ENCODE measurements around the gene BOD1L1.

Gene BOD1L1

DNA sequence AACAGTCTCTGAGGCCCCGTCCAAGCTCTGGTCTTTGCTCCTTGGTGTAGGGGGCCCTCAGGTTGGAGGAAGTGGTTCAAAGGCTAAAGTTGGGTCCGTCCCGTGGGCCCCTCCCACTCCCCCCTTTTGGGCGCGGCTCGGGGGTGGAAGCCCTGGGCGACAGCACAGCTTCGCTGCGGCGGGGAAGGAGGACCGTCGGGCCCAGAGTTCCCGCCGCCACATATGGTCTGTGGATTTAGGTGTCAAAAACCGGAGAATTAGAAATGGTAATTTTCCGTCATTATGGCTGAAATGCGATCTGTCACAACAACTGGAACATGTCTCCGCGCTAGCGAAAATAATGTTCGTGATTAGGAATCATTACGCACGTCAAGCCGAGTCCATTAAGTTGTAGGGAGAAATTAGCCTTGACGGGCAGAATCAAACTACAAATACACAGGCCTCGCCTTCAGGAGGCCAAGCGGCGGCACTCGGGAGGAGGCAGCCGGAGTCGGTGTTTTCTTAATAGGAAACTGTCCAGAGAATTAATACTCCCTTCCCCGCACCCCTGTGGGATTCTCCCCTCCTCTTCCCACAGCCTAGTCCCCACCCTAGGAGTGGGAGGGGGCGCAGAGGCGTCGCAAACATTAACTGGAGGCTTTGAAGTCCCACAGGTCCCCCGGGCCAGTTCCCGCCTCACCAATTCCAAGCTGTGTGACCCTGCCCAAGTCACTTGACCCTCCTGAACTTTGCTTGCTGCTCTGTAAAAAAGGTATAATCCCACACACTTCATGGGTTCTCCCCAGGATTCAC is 98.2 kb downstream of the BOD1L1 start:
- H3K4me3 ChIP-seq (ENCODE audit: low read depth, low read length): no peak overlapping the region

DNA sequence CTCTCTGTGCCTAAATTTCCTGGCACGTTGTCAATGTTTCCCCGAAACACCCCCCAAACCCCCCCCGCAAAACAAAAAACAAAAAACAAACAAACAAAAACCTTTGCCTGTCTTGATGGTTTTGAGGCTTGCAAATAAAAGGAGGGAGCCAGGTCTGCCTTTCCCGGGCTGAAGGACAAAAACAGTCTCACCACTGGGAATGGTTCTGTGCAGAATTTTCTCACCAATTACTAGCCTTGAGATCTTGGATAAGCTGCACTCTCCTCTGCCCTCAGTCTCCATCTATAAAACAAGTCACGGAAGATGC is 98.8 kb downstream of the BOD1L1 start:
- no peak overlapping the region for H3K4me3 ChIP-seq (ENCODE audit: low read depth, low read length)
- TF ChIP-seq, protein P1, sequence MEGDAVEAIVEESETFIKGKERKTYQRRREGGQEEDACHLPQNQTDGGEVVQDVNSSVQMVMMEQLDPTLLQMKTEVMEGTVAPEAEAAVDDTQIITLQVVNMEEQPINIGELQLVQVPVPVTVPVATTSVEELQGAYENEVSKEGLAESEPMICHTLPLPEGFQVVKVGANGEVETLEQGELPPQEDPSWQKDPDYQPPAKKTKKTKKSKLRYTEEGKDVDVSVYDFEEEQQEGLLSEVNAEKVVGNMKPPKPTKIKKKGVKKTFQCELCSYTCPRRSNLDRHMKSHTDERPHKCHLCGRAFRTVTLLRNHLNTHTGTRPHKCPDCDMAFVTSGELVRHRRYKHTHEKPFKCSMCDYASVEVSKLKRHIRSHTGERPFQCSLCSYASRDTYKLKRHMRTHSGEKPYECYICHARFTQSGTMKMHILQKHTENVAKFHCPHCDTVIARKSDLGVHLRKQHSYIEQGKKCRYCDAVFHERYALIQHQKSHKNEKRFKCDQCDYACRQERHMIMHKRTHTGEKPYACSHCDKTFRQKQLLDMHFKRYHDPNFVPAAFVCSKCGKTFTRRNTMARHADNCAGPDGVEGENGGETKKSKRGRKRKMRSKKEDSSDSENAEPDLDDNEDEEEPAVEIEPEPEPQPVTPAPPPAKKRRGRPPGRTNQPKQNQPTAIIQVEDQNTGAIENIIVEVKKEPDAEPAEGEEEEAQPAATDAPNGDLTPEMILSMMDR (IDR thresholded peaks at IDR 0.05; ENCODE audit: low read depth, low read length): no peak

More for the DNA sequence above, 98.2 kb downstream of the BOD1L1 start:
- TF ChIP-seq, protein P1 (IDR thresholded peaks at IDR 0.05; ENCODE audit: low read depth, low read length): no peak

DNA sequence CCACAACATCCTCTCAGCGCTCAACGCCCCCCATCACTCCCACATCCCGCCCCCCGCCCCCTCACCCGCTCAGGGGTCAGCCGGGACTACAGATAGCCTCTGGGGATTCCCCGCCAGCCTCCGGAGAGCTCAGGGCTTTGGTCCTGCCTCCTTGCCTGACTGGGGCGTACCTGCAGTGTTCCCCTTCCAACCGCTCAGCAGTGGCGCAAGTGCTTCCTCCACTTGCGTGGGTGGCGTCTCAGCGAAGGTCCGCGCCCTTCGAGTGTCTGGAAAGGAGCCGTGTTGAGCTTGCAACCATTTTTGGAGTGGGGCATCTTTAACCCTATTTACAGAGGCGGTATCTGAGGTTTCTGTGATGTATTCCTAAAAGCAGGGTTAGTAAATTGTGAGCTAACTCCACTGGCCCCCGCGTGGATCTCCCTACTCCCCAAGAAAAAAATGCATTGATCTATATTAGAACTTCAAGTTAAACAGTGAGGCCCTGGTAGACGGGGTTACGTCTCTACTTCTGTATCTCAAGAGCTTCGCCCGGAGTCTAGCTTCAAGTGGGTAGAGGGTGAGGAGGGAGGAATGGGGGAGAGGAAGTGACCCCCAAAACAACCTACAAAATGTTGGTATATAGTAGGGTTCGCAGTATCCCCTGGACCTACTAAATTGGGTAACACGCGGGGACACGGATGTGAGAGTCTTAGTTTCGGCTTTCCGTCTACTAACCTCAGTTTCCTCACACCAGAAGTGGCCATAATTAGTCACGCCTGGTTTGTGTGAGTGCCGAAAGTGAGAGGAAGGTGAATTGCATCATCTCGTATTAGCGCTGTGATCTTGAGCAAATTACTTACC is 99.3 kb downstream of the BOD1L1 start:
- TF ChIP-seq, protein P1 (IDR thresholded peaks at IDR 0.05; ENCODE audit: low read depth, low read length): no peak
- no peak overlapping the region for H3K4me3 ChIP-seq (ENCODE audit: low read depth, low read length)

GRCh38 chr4:13527192-13527980 is 100.1 kb downstream of the BOD1L1 start:
- TF ChIP-seq, protein P1 (IDR thresholded peaks at IDR 0.05; ENCODE audit: low read depth, low read length): no peak
- no peak overlapping the region for H3K4me3 ChIP-seq (ENCODE audit: low read depth, low read length)

DNA sequence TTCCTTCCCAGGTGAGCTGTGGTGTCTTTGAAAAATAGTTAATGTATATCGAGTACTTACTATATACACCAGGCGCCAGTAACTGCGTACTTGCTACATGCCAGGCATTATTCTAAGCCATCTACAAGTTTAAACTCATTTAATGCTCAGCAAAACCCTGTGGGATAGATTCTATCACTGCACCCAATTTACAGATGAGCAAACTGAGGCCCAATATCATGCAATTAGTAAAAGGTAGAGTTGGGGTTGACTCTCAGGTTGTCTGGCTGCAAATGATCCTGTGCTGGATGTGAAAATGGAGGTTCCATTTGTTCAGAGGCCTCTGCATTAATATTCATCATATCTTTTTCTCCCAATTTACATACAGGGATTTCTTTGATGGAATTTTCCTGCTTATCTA is 100.9 kb downstream of the BOD1L1 start:
- no peak overlapping the region for H3K4me3 ChIP-seq (ENCODE audit: low read depth, low read length)
- TF ChIP-seq, protein P1 (IDR thresholded peaks at IDR 0.05; ENCODE audit: low read depth, low read length): no peak

DNA sequence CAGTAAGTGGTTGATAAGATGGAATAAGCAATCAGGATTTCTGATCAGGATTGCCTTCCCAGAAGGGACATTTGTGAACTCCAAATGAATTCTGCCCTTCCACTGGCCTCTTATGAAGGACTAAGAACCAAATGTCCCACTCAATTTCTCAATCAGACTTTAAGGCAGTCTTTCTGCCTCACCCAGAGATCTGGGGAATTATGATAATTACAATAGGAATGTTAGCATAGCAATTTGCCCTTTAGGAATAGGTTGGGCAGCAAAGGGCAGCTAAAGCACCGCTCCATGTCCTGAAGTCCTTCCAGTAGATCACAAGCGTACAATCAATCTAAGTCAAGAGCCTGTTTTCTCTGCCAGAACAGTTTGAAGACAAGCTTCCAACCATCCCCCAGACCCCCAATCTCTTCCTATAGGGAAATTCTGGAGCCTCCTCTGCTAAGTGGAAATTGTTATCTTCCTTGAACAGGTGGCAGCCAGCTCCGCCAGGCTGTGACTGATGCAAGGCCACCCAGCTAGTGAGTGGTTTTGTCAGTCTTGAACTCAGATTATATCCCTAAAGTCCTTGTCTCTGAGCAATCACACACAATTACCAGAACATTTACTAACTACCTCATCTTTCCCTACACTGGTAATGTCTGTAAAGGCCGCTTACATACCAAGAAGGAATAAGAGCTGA is 101.8 kb downstream of the BOD1L1 start:
- TF ChIP-seq, protein P1 (IDR thresholded peaks at IDR 0.05; ENCODE audit: low read depth, low read length): no peak
- H3K4me3 ChIP-seq (ENCODE audit: low read depth, low read length): no peak overlapping the region
